Vagina (tissue), 2 donors: ENCODE measurements around the gene LGALS1. TPM values are rescaled to one million over a fixed set of nuclear protein-coding genes. Genes with fewer than 3 reads are reported as not detected.
A peak's percentile ranks its signal among the peaks of the same experiment; 100 is the strongest.
"Not testable (repeated sequence)": the region's sequence is repeated elsewhere in the genome, so short reads cannot be mapped to it uniquely, and the experiment has no call there.

Experiments
- DNase-seq, 2 donors: peaks; one replicate each; pipeline ENCODE4 v3.0.0-alpha.2; 2017; ENCODE audit errors: extremely low spot score in 2 of 2
- H3K27ac ChIP-seq: fragments of 200-600 bp; sonication (generic); one replicate; pipeline ENCODE4 v1.5.1; 2019
- H3K27me3 ChIP-seq: fragments of 200-600 bp; sonication (generic); one replicate; pipeline ENCODE4 v1.5.1; 2019
- H3K36me3 ChIP-seq, 2 donors: fragments of 200-600 bp; sonication (generic); one replicate each; pipeline ENCODE4 v1.5.1; 2017 to 2019
- H3K4me1 ChIP-seq: fragments of 200-600 bp; sonication (generic); one replicate; pipeline ENCODE4 v1.5.1; 2019
- H3K4me3 ChIP-seq, 2 donors: fragments of 200-600 bp; sonication (generic); 1 replicate in 1 of 2; 2 replicates in 1 of 2; pipeline ENCODE4 v1.5.1; 2016 to 2019
- H3K9me3 ChIP-seq: fragments of 200-600 bp; sonication (generic); one replicate; pipeline ENCODE4 v1.5.1; 2019
- CTCF ChIP-seq, 3 experiments: fragments of 450-650 bp in 2 of 3; fragments of 200-600 bp in 1 of 3; sonication (generic) in 1 of 3; IDR thresholded peaks; one replicate each; pipeline ENCODE4 v1.5.1; 2017 to 2019; ENCODE audit warnings: antibody characterized with exemption in 3 of 3, mild to moderate bottlenecking in 2 of 3, moderate library complexity in 2 of 3
- POLR2A ChIP-seq, 2 donors: fragments of 450-650 bp; IDR thresholded peaks; one replicate each; pipeline ENCODE4 v1.6.1; 2017; ENCODE audit warnings: antibody characterized with exemption in 2 of 2, mild to moderate bottlenecking in 2 of 2, moderate library complexity in 2 of 2
- POLR2AphosphoS5 ChIP-seq, 2 donors: sonication (generic); formaldehyde crosslinking; IDR thresholded peaks; one replicate each; pipeline ENCODE4 v1.9.0; 2017; ENCODE audit warnings: antibody characterized with exemption in 2 of 2, mild to moderate bottlenecking in 2 of 2, low read depth in 1 of 2; ENCODE audit not compliant: insufficient read depth in 1 of 2
- intact Hi-C: fragments of 100-400 bp; cut with DNase I; formaldehyde crosslinking; loops from one replicate; pipeline ENCODE4 v1.15.1; 2023
- total RNA-seq: library from RNA; depleted of rRNA; stranded (reverse); fragments of >200 nt; gene quantifications from one replicate; pipeline ENCODE4 v1.2.3, GENCODE V29; 2016

The LGALS1 gene
- total RNA-seq, 1 donor from 2014 or later = 1,638 TPM

- H3K9me3 ChIP-seq = no peaks in the 10 kb centered on the region
- H3K4me3 ChIP-seq = no peak overlapping the region
- no peak overlapping the region for H3K27ac ChIP-seq
- H3K36me3 ChIP-seq = peaks cover 0 to 41% of the 10 kb centered on the region in 2 donors
- TF ChIP-seq CTCF (IDR thresholded peaks at IDR 0.05) (no peak), POLR2AphosphoS5 (IDR thresholded peaks at IDR 0.05; ENCODE audit: insufficient read depth in 1 of 2, low read depth in 1 of 2) (no peak)
- intact Hi-C loops = no loop called here
- DNase-seq = no peak
- H3K27me3 ChIP-seq = no peaks in the 10 kb centered on the region
- peaks cover 14% of the 10 kb centered on the region for H3K4me1 ChIP-seq
These were observed 20.7 kb upstream of the LGALS1 start for GRCh38 chr22:37654563-37655251.

DNA sequence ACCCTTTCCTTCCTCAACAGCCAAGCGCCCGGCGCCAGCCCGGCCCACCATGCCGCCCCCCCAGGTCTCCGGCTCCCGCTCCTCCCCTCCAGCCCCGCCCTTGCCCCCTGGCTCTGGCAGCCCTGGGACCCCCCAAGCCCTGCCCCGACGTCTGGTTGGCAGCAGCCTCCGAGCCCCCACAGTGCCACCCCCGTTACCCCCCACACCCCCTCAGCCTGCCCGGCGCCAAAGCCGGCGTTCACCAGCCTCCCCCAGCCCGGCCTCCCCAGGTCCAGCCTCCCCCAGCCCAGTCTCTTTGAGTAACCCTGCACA lies 20.2 kb upstream of the LGALS1 start:
- TF ChIP-seq CTCF (IDR thresholded peaks at IDR 0.05) = no peak
- Histone ChIP-seq H3K27me3 (no peaks in the 10 kb centered on the region), H3K4me1 (peaks cover 19% of the 10 kb centered on the region), H3K36me3 (peaks cover 0 to 36% of the 10 kb centered on the region in 2 donors), H3K9me3 (no peaks in the 10 kb centered on the region), H3K4me3 (no peak overlapping the region), H3K27ac (no peak overlapping the region)
- DNase-seq = no peak
- intact Hi-C loops = no loop called here

- intact Hi-C loops, H3K4me3 ChIP-seq, H3K27me3 ChIP-seq, H3K27ac ChIP-seq, DNase-seq, H3K9me3 ChIP-seq: not testable (repeated sequence)
- Histone ChIP-seq H3K4me1 (peaks cover 33% of the 10 kb centered on the region), H3K36me3 (peaks cover 0 to 23% of the 10 kb centered on the region in 2 donors)
These were observed 18.9 kb upstream of the LGALS1 start for GRCh38 chr22:37656583-37656982.

DNA sequence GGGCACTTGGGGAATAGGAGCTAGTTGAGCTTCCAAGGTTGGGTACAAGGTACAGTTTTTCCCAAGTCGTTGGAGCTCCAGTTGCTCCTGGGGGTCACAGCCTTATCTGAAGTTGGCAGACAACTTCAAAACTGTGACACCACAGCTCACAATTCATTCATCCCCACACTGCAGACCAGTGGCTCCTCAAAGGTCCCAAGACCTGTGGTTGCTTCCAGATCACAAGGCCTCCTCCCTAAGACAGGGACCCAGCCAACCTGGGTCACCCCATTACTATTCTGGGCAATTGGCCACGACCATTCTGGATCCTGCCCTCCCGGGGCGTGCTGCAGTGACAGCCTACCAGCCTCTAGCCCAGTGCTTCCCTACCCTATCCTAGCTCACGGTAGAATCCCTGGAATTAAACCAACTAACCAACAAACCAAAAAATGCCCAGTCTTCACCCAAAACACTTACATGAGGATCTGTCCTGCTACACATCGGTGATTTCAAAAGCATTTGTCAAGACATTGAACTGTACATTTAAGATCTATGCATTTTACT lies 17.8 kb upstream of the LGALS1 start:
- peak overlapping the region; percentile 46 to 85 for H3K4me3 ChIP-seq
- DNase-seq = no peak
- no peaks in the 10 kb centered on the region for H3K27me3 ChIP-seq
- H3K27ac ChIP-seq = peak overlapping the region; percentile 74
- intact Hi-C loops = no loop called here
- H3K36me3 ChIP-seq = peaks cover 0 to 19% of the 10 kb centered on the region in 2 donors
- no peak for TF ChIP-seq CTCF (IDR thresholded peaks at IDR 0.05)
- no peak for TF ChIP-seq POLR2AphosphoS5 (IDR thresholded peaks at IDR 0.05; ENCODE audit: insufficient read depth in 1 of 2, low read depth in 1 of 2)
- no peak for TF ChIP-seq POLR2A (IDR thresholded peaks at IDR 0.05)
- H3K9me3 ChIP-seq = no peaks in the 10 kb centered on the region
- peaks cover 44% of the 10 kb centered on the region for H3K4me1 ChIP-seq

- intact Hi-C loops = no loop called here
- Histone ChIP-seq H3K36me3 (peaks cover 0 to 13% of the 10 kb centered on the region in 2 donors), H3K4me3 (peak within 1 kb of the TSS; percentile 46 to 85), H3K27ac (peak within 1 kb of the TSS; percentile 74), H3K9me3 (no peaks in the 10 kb centered on the region), H3K4me1 (peaks cover 45% of the 10 kb centered on the region), H3K27me3 (no peaks in the 10 kb centered on the region)
- TF ChIP-seq POLR2A (IDR thresholded peaks at IDR 0.05) (peak in 1 of 2 donors; percentile 59), CTCF (IDR thresholded peaks at IDR 0.05) (no peak), POLR2AphosphoS5 (IDR thresholded peaks at IDR 0.05; ENCODE audit: insufficient read depth in 1 of 2, low read depth in 1 of 2) (peak; percentile 63 to 68)
- peak in 1 of 2 donors; percentile 100 for DNase-seq
These were observed 17.0 kb upstream of the LGALS1 start, which contains the start of gene PDXP for GRCh38 chr22:37658133-37659065. PDXP (plus strand) TSS chr22:37658723; CDS start chr22:37658783, 60 bp downstream.
